Gastroesophageal sphincter (tissue), 4 donors: ENCODE measurements around the gene CYREN. TPM values are rescaled to one million over a fixed set of nuclear protein-coding genes. Genes with fewer than 3 reads are reported as not detected.

Experiments used
- ATAC-seq: fragments of 150-250 bp; one replicate; pipeline ENCODE4 v1.9.1; 2016; ENCODE audit warnings: mild to moderate bottlenecking, moderate library complexity
- H3K27ac ChIP-seq, 4 donors: fragments of 200-600 bp; sonication (generic) in 3 of 4; 1 replicate in 3 of 4; 2 replicates in 1 of 4; pipeline ENCODE4 v1.5.1; 2016 to 2019
- H3K27me3 ChIP-seq: fragments of 200-600 bp; sonication (generic); one replicate; pipeline ENCODE4 v1.5.1; 2019
- H3K36me3 ChIP-seq, 2 donors: fragments of 200-600 bp; sonication (generic); one replicate each; pipeline ENCODE4 v1.5.1; 2019; ENCODE audit warnings: control low read depth in 1 of 2
- H3K4me1 ChIP-seq, 3 donors: fragments of 200-600 bp; sonication (generic); 1 replicate in 2 of 3; 2 replicates in 1 of 3; pipeline ENCODE4 v1.5.1; 2016 to 2019; ENCODE audit warnings: control low read depth in 2 of 3
- H3K4me3 ChIP-seq, 2 donors: fragments of 200-600 bp; sonication (generic); one replicate each; pipeline ENCODE4 v1.5.1; 2019; ENCODE audit warnings: mild to moderate bottlenecking in 1 of 2, moderate library complexity in 1 of 2
- H3K9me3 ChIP-seq, 3 donors: fragments of 200-600 bp; sonication (generic); one replicate each; pipeline ENCODE4 v1.5.1; 2017 to 2019; ENCODE audit warnings: control low read depth in 2 of 3
- CTCF ChIP-seq, 4 experiments: fragments of 200-600 bp in 2 of 4; fragments of 450-650 bp in 2 of 4; sonication (generic) in 1 of 4; IDR thresholded peaks; one replicate each; pipeline ENCODE4 v1.5.1; 2017 to 2019; ENCODE audit warnings: antibody characterized with exemption in 4 of 4, mild to moderate bottlenecking in 2 of 4, moderate library complexity in 2 of 4
- EP300 ChIP-seq: sonication (generic); formaldehyde crosslinking; IDR thresholded peaks from one replicate; pipeline ENCODE4 v1.6.1; 2017; ENCODE audit warnings: antibody characterized with exemption, mild to moderate bottlenecking
- POLR2A ChIP-seq, 2 donors: fragments of 450-650 bp; IDR thresholded peaks; one replicate each; pipeline ENCODE4 v1.6.1; 2017; ENCODE audit warnings: antibody characterized with exemption in 2 of 2, mild to moderate bottlenecking in 2 of 2, moderate library complexity in 1 of 2
- POLR2AphosphoS5 ChIP-seq: sonication (generic); formaldehyde crosslinking; IDR thresholded peaks from one replicate; pipeline ENCODE4 v1.6.1; 2017; ENCODE audit warnings: antibody characterized with exemption
- WGBS, 2 donors: methylation state at CpG; one replicate each; pipeline ENCODE4 v1.1.5; 2018; ENCODE audit warnings: low coverage in 1 of 2; 5-methylcytosine and 5-hydroxymethylcytosine counted together
- total RNA-seq, 4 donors: library from RNA; depleted of rRNA; stranded (reverse); fragments of >200 nt; gene quantifications; one replicate each; pipeline ENCODE4 v1.1.0, GENCODE V29; 2016

The CYREN gene
- total RNA-seq, 4 donors from 2014 or later, result 37.0 to 60.3 (median 49.7) TPM

GRCh38 chr7:135192914-135193536 is 22.5 kb upstream of the CYREN start:
- ATAC-seq, result no peak
- TF ChIP-seq POLR2AphosphoS5 (no peak), POLR2A (IDR thresholded peaks at IDR 0.05) (no peak), CTCF (IDR thresholded peaks at IDR 0.05) (no peak), EP300 (no peak)
- Histone ChIP-seq H3K36me3 (peaks cover 0 to 96% of the 10 kb centered on the region in 2 donors), H3K9me3 (no peaks in the 10 kb centered on the region), H3K27ac (peak overlapping the region; percentile 57 to 77 (median 74)), H3K27me3 (no peaks in the 10 kb centered on the region), H3K4me3 (no peak overlapping the region), H3K4me1 (peaks cover 0 to 36% (median 3%) of the 10 kb centered on the region in 3 donors)
- 87 to 100% methylated on average over 2 to 7 of the region's 11 CpGs for WGBS, 2 donors

DNA sequence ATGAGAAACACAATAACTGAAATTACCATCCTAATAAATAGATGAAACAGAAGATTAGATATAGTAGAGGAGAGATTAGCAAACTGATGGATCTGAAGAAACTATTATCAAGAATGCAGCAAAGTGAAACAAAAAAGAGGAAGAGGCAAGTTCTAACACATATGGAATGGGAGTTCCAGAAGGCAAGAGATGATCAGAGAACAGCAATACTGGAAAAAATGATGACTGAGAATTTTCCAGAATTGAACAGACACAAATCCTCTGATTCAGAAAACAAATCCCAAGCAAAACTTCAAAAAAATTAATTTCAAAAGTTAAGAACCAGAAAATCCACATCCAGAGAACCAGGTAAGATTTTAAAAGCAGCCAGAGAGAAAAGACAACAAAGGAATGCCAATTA is 20.2 kb upstream of the CYREN start:
- Histone ChIP-seq H3K4me3 (no peak overlapping the region), H3K27ac (no peak overlapping the region), H3K9me3 (no peaks in the 10 kb centered on the region), H3K36me3 (peaks cover 0 to 96% of the 10 kb centered on the region in 2 donors), H3K27me3 (no peaks in the 10 kb centered on the region), H3K4me1 (peaks cover 0 to 36% (median 3%) of the 10 kb centered on the region in 3 donors)
- no peak for TF ChIP-seq CTCF (IDR thresholded peaks at IDR 0.05)
- TF ChIP-seq EP300, result no peak
- TF ChIP-seq POLR2AphosphoS5, result no peak
- no peak for ATAC-seq

DNA sequence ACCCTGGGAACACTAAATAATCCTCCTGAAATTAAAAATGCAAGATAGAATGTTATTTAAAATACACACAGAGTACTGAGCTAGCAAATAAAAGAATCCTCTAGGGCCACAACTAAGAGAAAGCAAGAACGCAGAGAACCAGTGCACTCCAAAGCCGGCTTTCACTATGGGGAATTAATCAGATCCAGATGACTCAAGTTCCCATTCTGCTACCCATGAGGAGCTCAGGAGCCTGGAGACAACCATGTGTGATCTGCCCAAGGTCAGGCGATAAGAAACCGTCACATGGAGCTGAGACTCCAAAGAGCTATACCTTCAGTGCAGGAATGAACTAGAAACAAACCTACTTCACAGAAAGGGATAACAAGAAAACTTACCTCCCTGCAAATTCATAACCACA is 19.5 kb upstream of the CYREN start:
- WGBS, 2 donors, result 64 to 68% methylated on average over 3 to 4 of the region's 4 CpGs
- Histone ChIP-seq H3K4me1 (peaks cover 0 to 36% (median 3%) of the 10 kb centered on the region in 3 donors), H3K36me3 (peaks cover 0 to 96% of the 10 kb centered on the region in 2 donors), H3K4me3 (no peak overlapping the region), H3K27me3 (no peaks in the 10 kb centered on the region), H3K27ac (peak overlapping the region in 3 of 4 donors; percentile 19 to 45 (median 45)), H3K9me3 (no peaks in the 10 kb centered on the region)
- no peak for TF ChIP-seq POLR2AphosphoS5
- no peak for TF ChIP-seq POLR2A (IDR thresholded peaks at IDR 0.05)
- no peak for TF ChIP-seq CTCF (IDR thresholded peaks at IDR 0.05)
- TF ChIP-seq EP300, result no peak
- no peak for ATAC-seq

DNA sequence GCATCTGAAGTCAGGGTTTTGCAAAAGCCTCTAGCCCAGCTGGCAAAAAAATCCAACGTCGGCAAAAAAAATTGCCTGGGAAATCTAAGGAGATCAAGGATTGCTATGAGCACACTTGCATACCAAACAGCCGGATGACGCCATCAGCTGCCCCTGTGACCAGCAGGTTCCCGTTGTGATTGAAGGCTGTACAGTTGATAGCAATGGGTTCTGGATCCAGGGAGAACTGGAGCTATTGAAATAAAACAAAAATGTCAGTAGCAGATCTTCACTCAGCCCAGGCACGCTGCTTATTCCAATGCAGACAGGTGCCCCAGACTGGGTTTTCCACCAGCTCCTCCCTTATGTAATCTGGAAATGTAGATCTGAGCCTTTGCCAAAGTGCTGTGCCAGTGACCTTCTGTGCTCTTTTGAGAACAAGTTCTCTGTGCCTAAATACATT is 18.7 kb upstream of the CYREN start:
- Histone ChIP-seq H3K27me3 (no peaks in the 10 kb centered on the region), H3K4me3 (no peak overlapping the region), H3K27ac (peak overlapping the region in 3 of 4 donors; percentile 19 to 45 (median 45)), H3K36me3 (peaks cover 0 to 96% of the 10 kb centered on the region in 2 donors), H3K4me1 (peaks cover 0 to 30% (median 3%) of the 10 kb centered on the region in 3 donors), H3K9me3 (no peaks in the 10 kb centered on the region)
- TF ChIP-seq POLR2AphosphoS5 (no peak), POLR2A (IDR thresholded peaks at IDR 0.05) (no peak)
- WGBS, 2 donors, result 80 to 83% methylated on average over 1 to 6 of the region's 6 CpGs
- no peak for ATAC-seq

DNA sequence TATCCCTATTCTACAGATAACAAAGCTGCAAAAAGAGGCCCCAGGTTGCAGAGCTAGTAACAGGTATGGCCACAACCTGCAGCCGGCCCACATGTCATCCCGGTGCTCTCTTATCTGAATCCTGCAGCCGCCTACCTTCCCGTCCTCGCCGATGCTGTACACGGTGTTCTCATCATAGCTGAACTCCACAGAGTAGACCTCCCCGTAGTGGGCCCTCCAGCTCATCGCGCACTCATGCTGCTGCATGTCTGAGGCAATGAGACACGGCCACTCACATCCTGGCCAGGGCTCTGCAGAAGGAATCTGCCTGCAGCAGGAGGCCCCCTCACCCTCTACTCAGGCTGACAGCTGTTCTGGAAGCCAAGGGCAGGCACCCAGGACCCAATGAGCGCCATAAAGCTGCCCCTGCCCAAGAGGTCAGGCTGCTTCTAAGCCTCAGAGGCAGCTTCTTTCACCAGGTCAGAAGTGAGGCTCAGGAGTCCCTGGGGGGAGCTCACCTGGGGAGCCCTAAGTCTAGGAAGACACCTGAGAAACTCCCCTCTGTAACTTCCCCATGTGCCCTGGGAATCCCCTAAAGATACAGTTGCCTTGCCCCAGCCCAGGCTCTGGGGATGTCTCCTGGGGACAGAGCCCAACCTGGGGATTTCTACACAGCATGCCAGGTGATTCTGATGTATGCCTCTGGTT is 17.9 kb upstream of the CYREN start:
- Histone ChIP-seq H3K36me3 (peaks cover 0 to 96% of the 10 kb centered on the region in 2 donors), H3K4me3 (no peak overlapping the region), H3K9me3 (peaks cover 0 to 3% (median 0%) of the 10 kb centered on the region in 3 donors), H3K27me3 (no peaks in the 10 kb centered on the region), H3K4me1 (peaks cover 0 to 21% (median 3%) of the 10 kb centered on the region in 3 donors), H3K27ac (no peak overlapping the region)
- TF ChIP-seq EP300 (no peak), CTCF (IDR thresholded peaks at IDR 0.05) (no peak), POLR2AphosphoS5 (no peak), POLR2A (IDR thresholded peaks at IDR 0.05) (no peak)
- 100% methylated on average over 3 of the region's 12 CpGs; no CpG with 5 or more reads in 1 of the 2 donors for WGBS, 2 donors
- no peak for ATAC-seq
